ENCODE measurements around the gene PROZ.

DNA sequence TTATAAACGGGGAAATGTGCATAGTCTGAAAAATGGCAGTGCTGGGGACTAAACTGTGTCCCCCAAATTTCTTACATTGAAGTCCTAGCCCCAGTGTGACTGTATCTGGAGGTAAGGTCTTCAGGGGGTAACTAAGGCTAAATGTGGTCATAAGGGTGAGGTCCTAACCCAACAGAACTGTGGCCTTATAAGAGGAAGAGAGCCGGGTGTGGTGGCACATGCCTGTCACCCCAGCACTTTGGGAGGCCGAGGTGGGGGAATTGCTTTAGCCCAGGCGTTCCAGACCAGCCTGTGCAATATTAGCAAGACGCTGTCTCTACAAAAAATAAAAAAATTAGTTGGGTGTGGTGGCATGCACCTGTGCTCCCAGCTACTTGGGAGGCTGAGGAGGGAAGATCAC is 17.8 kb downstream of the PROZ start:
- no peak for TF ChIP-seq TAF1 (IDR thresholded peaks at IDR 0.05; ENCODE audit: low read depth, low read length)
- TF ChIP-seq POLR2AphosphoS5 (IDR thresholded peaks at IDR 0.05; ENCODE audit: low read depth, low read length): no peak
- TF ChIP-seq POLR2A (IDR thresholded peaks at IDR 0.05; ENCODE audit: low read depth, low read length): no peak

Measured in GM12891 (cell line).